ENCODE measurements around the gene RNF152. TPM values are rescaled to one million over a fixed set of nuclear protein-coding genes. Genes with fewer than 3 reads are reported as not detected.

The RNF152 gene
- total RNA-seq, 1 experiment from 2014 or later: 0.18 TPM

DNA sequence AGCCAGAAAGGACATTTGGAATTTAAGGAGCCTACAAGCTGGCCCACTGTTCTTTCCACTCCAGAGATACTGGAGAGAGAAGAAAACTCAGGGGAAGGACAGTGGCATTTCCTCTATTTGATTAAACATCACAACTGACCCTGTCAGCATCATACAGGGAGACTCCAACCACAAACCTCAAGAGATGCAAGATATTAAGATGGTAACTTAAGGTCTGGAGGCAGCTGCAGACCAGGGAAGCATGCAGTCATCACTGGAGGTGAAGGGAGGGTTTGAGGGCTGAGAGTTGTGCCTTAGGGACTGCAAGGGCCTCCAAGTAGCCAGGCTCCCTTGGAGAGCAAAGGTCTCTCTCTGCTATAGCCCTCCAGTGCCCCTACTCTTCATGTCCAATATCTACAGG is 67.4 kb downstream of the RNF152 start:
- intact Hi-C loops (cut with micrococcal nuclease; ENCODE audit: unreplicated experiment): no loop called here
- no peak for ATAC-seq
- Histone ChIP-seq H3K36me3 (ENCODE audit: control insufficient read depth, insufficient read depth, low read length) (no peaks in the 10 kb centered on the region), H3K27me3 (ENCODE audit: control insufficient read depth, insufficient read depth, low read length) (no peaks in the 10 kb centered on the region), H3K27ac (ENCODE audit: low read length) (no peak overlapping the region), H3K9me3 (ENCODE audit: control insufficient read depth, insufficient read depth, low read depth, low read length) (no peaks in the 10 kb centered on the region), H3K4me3 (ENCODE audit: low read depth in 2 of 2, low read length in 2 of 2) (no peak overlapping the region), H3K4me1 (ENCODE audit: control insufficient read depth, insufficient read depth, low read length) (no peaks in the 10 kb centered on the region)
- in situ Hi-C loops (cut with HindIII; ENCODE audit: low pct_unique_long_range_greater_than_20kb, low sequenced_read_pairs): no loop called here
- BruUV-seq (replicated peaks): no TSS peak
- TF ChIP-seq SIN3A (IDR thresholded peaks at IDR 0.05; ENCODE audit: borderline replicate concordance, insufficient read depth, low read depth, low read length) (no peak), POLR2AphosphoS5 (IDR thresholded peaks at IDR 0.05; ENCODE audit: low read depth, low read length) (no peak), TCF7L2 (IDR thresholded peaks at IDR 0.05; ENCODE audit: low read depth, low read length) (no peak)
- TF ChIP-seq, protein P1, sequence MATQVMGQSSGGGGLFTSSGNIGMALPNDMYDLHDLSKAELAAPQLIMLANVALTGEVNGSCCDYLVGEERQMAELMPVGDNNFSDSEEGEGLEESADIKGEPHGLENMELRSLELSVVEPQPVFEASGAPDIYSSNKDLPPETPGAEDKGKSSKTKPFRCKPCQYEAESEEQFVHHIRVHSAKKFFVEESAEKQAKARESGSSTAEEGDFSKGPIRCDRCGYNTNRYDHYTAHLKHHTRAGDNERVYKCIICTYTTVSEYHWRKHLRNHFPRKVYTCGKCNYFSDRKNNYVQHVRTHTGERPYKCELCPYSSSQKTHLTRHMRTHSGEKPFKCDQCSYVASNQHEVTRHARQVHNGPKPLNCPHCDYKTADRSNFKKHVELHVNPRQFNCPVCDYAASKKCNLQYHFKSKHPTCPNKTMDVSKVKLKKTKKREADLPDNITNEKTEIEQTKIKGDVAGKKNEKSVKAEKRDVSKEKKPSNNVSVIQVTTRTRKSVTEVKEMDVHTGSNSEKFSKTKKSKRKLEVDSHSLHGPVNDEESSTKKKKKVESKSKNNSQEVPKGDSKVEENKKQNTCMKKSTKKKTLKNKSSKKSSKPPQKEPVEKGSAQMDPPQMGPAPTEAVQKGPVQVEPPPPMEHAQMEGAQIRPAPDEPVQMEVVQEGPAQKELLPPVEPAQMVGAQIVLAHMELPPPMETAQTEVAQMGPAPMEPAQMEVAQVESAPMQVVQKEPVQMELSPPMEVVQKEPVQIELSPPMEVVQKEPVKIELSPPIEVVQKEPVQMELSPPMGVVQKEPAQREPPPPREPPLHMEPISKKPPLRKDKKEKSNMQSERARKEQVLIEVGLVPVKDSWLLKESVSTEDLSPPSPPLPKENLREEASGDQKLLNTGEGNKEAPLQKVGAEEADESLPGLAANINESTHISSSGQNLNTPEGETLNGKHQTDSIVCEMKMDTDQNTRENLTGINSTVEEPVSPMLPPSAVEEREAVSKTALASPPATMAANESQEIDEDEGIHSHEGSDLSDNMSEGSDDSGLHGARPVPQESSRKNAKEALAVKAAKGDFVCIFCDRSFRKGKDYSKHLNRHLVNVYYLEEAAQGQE (IDR thresholded peaks at IDR 0.05; ENCODE audit: insufficient read depth in 1 of 2, low read depth in 2 of 2, low read length in 1 of 2): no peak
- TF ChIP-seq, protein P2, sequence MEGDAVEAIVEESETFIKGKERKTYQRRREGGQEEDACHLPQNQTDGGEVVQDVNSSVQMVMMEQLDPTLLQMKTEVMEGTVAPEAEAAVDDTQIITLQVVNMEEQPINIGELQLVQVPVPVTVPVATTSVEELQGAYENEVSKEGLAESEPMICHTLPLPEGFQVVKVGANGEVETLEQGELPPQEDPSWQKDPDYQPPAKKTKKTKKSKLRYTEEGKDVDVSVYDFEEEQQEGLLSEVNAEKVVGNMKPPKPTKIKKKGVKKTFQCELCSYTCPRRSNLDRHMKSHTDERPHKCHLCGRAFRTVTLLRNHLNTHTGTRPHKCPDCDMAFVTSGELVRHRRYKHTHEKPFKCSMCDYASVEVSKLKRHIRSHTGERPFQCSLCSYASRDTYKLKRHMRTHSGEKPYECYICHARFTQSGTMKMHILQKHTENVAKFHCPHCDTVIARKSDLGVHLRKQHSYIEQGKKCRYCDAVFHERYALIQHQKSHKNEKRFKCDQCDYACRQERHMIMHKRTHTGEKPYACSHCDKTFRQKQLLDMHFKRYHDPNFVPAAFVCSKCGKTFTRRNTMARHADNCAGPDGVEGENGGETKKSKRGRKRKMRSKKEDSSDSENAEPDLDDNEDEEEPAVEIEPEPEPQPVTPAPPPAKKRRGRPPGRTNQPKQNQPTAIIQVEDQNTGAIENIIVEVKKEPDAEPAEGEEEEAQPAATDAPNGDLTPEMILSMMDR (IDR thresholded peaks at IDR 0.05): no peak
- POLR2A ChIA-PET: no interaction called here
- no peak for DNase-seq (ENCODE audit: low read depth, low spot score)
- CTCF ChIA-PET: no interaction called here

DNA sequence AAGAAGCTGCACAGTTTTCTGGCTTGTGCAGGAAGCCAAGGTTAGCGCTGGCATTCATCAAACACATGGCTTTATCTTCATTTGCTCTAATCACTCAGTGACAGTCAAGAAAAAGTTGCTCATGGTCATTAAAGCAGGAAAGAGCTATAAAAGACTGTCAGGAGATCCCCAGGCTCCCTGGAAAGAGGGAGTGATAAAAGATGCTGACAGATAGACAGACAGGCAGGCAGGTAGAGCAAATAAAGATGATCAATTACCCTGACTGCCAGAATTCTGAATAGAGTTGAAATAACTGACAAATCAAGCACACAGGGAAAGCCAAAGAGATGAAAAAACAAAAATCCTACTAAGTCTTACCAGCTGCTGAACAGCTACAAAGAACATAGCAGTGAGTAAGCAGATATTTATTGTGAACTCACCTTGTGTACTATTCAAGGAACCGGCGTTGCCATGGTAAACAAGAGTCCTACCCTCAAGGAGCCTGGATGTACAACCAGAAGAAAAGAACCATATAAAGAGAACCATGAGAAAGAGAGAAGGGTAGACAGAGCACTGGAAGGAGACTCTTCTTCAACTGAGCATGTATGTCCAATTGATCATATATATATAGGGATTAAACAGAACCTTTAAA is 68.0 kb downstream of the RNF152 start:
- H3K4me1 ChIP-seq (ENCODE audit: control insufficient read depth, insufficient read depth, low read length): no peaks in the 10 kb centered on the region
- H3K4me3 ChIP-seq (ENCODE audit: low read depth in 2 of 2, low read length in 2 of 2): no peak overlapping the region
- H3K27me3 ChIP-seq (ENCODE audit: control insufficient read depth, insufficient read depth, low read length): no peaks in the 10 kb centered on the region
- H3K27ac ChIP-seq (ENCODE audit: low read length): no peak overlapping the region
- POLR2A ChIA-PET: no interaction called here
- no peak for DNase-seq (ENCODE audit: low read depth, low spot score)
- TF ChIP-seq TCF7L2 (IDR thresholded peaks at IDR 0.05; ENCODE audit: low read depth, low read length) (no peak), SIN3A (IDR thresholded peaks at IDR 0.05; ENCODE audit: borderline replicate concordance, insufficient read depth, low read depth, low read length) (no peak), POLR2AphosphoS5 (IDR thresholded peaks at IDR 0.05; ENCODE audit: low read depth, low read length) (no peak)
- TF ChIP-seq, protein P2 (IDR thresholded peaks at IDR 0.05): no peak
- TF ChIP-seq, protein P1 (IDR thresholded peaks at IDR 0.05; ENCODE audit: insufficient read depth in 1 of 2, low read depth in 2 of 2, low read length in 1 of 2): no peak
- CTCF ChIA-PET: no interaction called here
- ATAC-seq: no peak
- H3K36me3 ChIP-seq (ENCODE audit: control insufficient read depth, insufficient read depth, low read length): no peaks in the 10 kb centered on the region
- in situ Hi-C loops (cut with HindIII; ENCODE audit: low pct_unique_long_range_greater_than_20kb, low sequenced_read_pairs): no loop called here
- H3K9me3 ChIP-seq (ENCODE audit: control insufficient read depth, insufficient read depth, low read depth, low read length): no peaks in the 10 kb centered on the region
- BruUV-seq (replicated peaks): no TSS peak
- intact Hi-C loops (cut with micrococcal nuclease; ENCODE audit: unreplicated experiment): no loop called here

All from Panc1 (cell line).